Measurements from ENCODE around the gene CDK13. TPM values are rescaled to one million over a fixed set of nuclear protein-coding genes. Genes with fewer than 3 reads are reported as not detected.

Gene CDK13
- total RNA-seq, 4 donors from 2014 or later = 48.5 to 144 (median 94.3) TPM

DNA sequence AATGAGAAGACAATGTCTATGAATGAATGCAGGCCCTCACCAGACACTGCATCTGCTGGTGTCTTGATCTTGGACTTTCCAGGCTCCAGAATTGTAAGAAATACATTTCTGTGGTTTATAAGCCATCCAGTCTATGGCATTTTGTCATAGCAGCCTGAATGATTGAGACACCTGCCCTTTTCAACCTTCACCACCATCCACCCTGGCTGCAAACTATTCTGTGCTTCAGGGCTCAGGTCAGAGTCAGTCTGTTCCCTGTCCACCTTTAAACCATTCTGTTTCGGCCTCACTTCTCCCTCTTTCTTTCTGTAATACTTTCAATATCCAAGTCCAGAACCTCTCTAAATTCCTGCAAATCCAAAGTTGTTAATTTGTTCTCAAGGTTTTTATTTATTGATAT, 15.9 kb upstream of the CDK13 start:
- no peak for TF ChIP-seq CTCF (IDR thresholded peaks at IDR 0.05)
- no peak for TF ChIP-seq POLR2A (IDR thresholded peaks at IDR 0.05)
- Histone ChIP-seq H3K4me3 (no peak overlapping the region), H3K27ac (no peak overlapping the region), H3K27me3 (no peaks in the 10 kb centered on the region), H3K36me3 (no peaks in the 10 kb centered on the region), H3K9me3 (no peaks in the 10 kb centered on the region), H3K4me1 (no peaks in the 10 kb centered on the region)
- DNase-seq = no peak
- intact Hi-C loops (cut with DNase I; ENCODE audit: low total_unique reads) = no loop called here

DNA sequence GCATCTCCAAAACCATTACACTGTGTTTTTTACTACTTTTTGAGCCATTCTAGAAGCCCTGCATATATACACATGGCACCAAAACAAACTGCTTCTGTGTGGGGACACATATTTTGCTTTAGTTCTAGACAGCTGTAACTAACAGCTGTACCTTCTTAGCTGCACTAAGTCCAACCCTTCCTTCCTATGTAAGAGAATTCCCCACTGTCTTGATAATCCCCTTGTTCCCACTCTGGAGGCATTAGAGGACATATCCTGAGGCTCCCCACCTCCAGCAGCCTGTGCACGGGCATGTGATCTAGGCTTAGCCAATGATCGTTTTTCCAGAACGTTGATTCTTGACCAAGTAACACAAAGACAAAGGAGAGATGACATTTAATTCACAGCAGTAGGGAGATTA, 13.3 kb upstream of the CDK13 start:
- TF ChIP-seq CTCF (IDR thresholded peaks at IDR 0.05) (no peak), POLR2A (IDR thresholded peaks at IDR 0.05) (no peak)
- Histone ChIP-seq H3K9me3 (no peaks in the 10 kb centered on the region), H3K36me3 (no peaks in the 10 kb centered on the region), H3K4me1 (no peaks in the 10 kb centered on the region), H3K27ac (no peak overlapping the region), H3K4me3 (no peak overlapping the region), H3K27me3 (no peaks in the 10 kb centered on the region)
- intact Hi-C loops (cut with DNase I; ENCODE audit: low total_unique reads) = no loop called here
- DNase-seq = no peak

DNA sequence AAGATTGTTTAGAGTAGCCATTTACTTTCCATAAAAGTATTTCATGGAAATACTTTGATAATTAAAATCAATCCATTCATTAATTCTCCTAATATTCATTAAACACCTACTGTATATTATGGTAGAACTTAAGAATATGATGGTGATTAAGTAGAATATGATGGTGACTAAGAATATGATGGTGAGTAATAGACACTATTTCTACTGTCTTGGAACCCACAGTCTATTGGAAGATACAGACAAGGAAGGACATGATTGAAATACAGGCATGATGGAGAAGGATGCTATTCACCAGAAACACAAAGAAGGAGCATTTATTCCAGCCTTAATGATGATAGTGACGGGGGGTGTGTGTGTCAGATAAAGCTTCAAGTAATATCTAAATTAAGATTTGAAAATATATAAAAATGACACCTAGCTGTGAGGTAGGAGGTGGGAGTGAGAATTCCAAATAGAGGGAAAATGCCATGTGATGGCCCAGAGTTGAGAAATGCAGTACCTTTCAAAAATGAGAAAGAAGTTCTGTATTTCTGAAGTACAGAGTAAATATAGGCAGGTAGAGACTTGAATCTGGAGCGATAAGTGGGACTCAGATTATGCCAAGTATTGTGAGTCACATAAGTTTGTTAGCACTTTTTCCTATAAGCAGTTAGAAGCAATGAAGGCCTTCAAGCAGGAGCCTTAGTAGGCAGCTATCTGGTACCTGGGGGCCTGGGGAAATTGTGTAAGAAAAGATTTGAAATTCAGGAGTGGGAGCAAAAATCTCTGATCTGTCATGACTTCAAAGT, 12.5 kb upstream of the CDK13 start:
- H3K4me1 ChIP-seq = no peaks in the 10 kb centered on the region
- no peak overlapping the region for H3K27ac ChIP-seq
- H3K27me3 ChIP-seq = no peaks in the 10 kb centered on the region
- intact Hi-C loops (cut with DNase I; ENCODE audit: low total_unique reads) = no loop called here
- H3K4me3 ChIP-seq = no peak overlapping the region
- no peak for TF ChIP-seq CTCF (IDR thresholded peaks at IDR 0.05)
- no peak for TF ChIP-seq POLR2A (IDR thresholded peaks at IDR 0.05)
- DNase-seq = no peak
- no peaks in the 10 kb centered on the region for H3K36me3 ChIP-seq
- no peaks in the 10 kb centered on the region for H3K9me3 ChIP-seq

GRCh38 chr7:39942883-39943282, 7.2 kb upstream of the CDK13 start:
- H3K4me1 ChIP-seq = no peaks in the 10 kb centered on the region
- no peak for DNase-seq
- H3K27me3 ChIP-seq = no peaks in the 10 kb centered on the region
- H3K27ac ChIP-seq = no peak overlapping the region
- H3K36me3 ChIP-seq = no peaks in the 10 kb centered on the region
- no peaks in the 10 kb centered on the region for H3K9me3 ChIP-seq
- TF ChIP-seq CTCF (IDR thresholded peaks at IDR 0.05) (no peak), POLR2A (IDR thresholded peaks at IDR 0.05) (no peak)
- H3K4me3 ChIP-seq = no peak overlapping the region
- intact Hi-C loops (cut with DNase I; ENCODE audit: low total_unique reads) = no loop called here

GRCh38 chr7:39946693-39947092, 3.4 kb upstream of the CDK13 start:
- Histone ChIP-seq H3K4me1 (no peaks in the 10 kb centered on the region), H3K27me3 (no peaks in the 10 kb centered on the region), H3K36me3 (no peaks in the 10 kb centered on the region), H3K4me3 (no peak overlapping the region), H3K27ac (no peak overlapping the region), H3K9me3 (no peaks in the 10 kb centered on the region)
- intact Hi-C loops (cut with DNase I; ENCODE audit: low total_unique reads) = no loop called here
- TF ChIP-seq CTCF (IDR thresholded peaks at IDR 0.05) (no peak), POLR2A (IDR thresholded peaks at IDR 0.05) (no peak)
- no peak for DNase-seq

Measured in uterus (tissue), 4 donors.